Measurements from ENCODE around the gene RAPGEF2. TPM values are rescaled to one million over a fixed set of nuclear protein-coding genes. Genes with fewer than 3 reads are reported as not detected.
"Not testable (repeated sequence)": the region's sequence is repeated elsewhere in the genome, so short reads cannot be mapped to it uniquely, and the experiment has no call there.

The RAPGEF2 gene
- total and polyA plus RNA-seq, 2 donors (not counting 1 experiment from before 2014, with no cell fraction given) = 10.9 to 45.8 TPM

- Histone ChIP-seq H3K36me3 (replicated peaks in 1 of 2; ENCODE audit: control extremely low read depth in 1 of 2, control insufficient read depth in 1 of 2, extremely low read depth in 1 of 2, insufficient read depth in 2 of 2, low read length in 1 of 2) (no peaks in the 10 kb centered on the region), H2AFZ (ENCODE audit: insufficient read depth, low read depth, low read length, poor library complexity, severe bottlenecking) (no peak overlapping the region), H3K9me3 (ENCODE audit: control extremely low read depth in 1 of 3, control insufficient read depth in 2 of 3, insufficient read depth in 1 of 3, low read length in 2 of 3) (peaks cover 0 to 13% (median 1%) of the 10 kb centered on the region in 3 donors), H3K9ac (ENCODE audit: low read length) (no peak overlapping the region), H3K79me2 (ENCODE audit: control insufficient read depth, insufficient read depth, low read length) (no peaks in the 10 kb centered on the region), H3K4me3 (ENCODE audit: control extremely low read depth in 1 of 5, extremely low read depth in 1 of 5, insufficient read depth in 1 of 5, low read depth in 2 of 5, low read length in 4 of 5) (no peak overlapping the region), H3K4me1 (ENCODE audit: control insufficient read depth in 2 of 2, insufficient read depth in 2 of 2, low read length in 2 of 2) (no peaks in the 10 kb centered on the region), H3K27me3 (replicated peaks in 1 of 4; ENCODE audit: control extremely low read depth in 1 of 4, control insufficient read depth in 3 of 4, insufficient read depth in 4 of 4, low read length in 3 of 4) (no peaks in the 10 kb centered on the region), H3K27ac (ENCODE audit: low read length in 2 of 2) (no peak overlapping the region), H3K4me2 (replicated peaks; ENCODE audit: low read depth, low read length, poor library complexity, severe bottlenecking) (no peak overlapping the region), H4K20me1 (ENCODE audit: control insufficient read depth, insufficient read depth, low read length, poor library complexity, severe bottlenecking) (no peaks in the 10 kb centered on the region)
- Mint-ChIP-seq H3K27me3 (no peaks in the 10 kb centered on the region), H3K4me3 (no peak overlapping the region), H3K4me1 (no peaks in the 10 kb centered on the region), H3K27ac (no peak overlapping the region), H3K9me3 (ENCODE audit: insufficient read depth) (peaks cover 4% of the 10 kb centered on the region)
- TF ChIP-seq CTCF (IDR thresholded peaks at IDR 0.05) = no peak
- TF ChIP-seq EZH2 (IDR thresholded peaks at IDR 0.05; ENCODE audit: borderline replicate concordance, insufficient read depth, low read depth, low read length, poor library complexity, severe bottlenecking) = no peak
- intact Hi-C loops (cut with micrococcal nuclease) = no loop called here
- ChIA-PET CTCF (interaction anchor here (1.0 kb wide), 1 partner anchor 10 kb away, joined by 3 read pairs; no protein-coding TSS in a partner anchor), POLR2A (no interaction called here)
- ATAC-seq (ENCODE audit: low read depth) (no peak), DNase-seq (no peak)
- over 99% methylated on average over 35 of the region's 35 CpGs for WGBS (ENCODE audit: insufficient coverage)
Measured at GRCh38 chr4:159250751-159251325, 148.0 kb downstream of the RAPGEF2 start.

GRCh38 chr4:159251580-159251979 lies 148.7 kb downstream of the RAPGEF2 start:
- ATAC-seq (ENCODE audit: low read depth); DNase-seq; POLR2A ChIA-PET; H3K4me3 Mint-ChIP-seq; H3K4me2 ChIP-seq (replicated peaks; ENCODE audit: low read depth, low read length, poor library complexity, severe bottlenecking); H2AFZ ChIP-seq (ENCODE audit: insufficient read depth, low read depth, low read length, poor library complexity, severe bottlenecking); intact Hi-C loops (cut with micrococcal nuclease); H3K4me1 Mint-ChIP-seq; H3K79me2 ChIP-seq (ENCODE audit: control insufficient read depth, insufficient read depth, low read length); H3K9ac ChIP-seq (ENCODE audit: low read length); H4K20me1 ChIP-seq (ENCODE audit: control insufficient read depth, insufficient read depth, low read length, poor library complexity, severe bottlenecking); H3K4me3 ChIP-seq (ENCODE audit: control extremely low read depth in 1 of 5, extremely low read depth in 1 of 5, insufficient read depth in 1 of 5, low read depth in 2 of 5, low read length in 4 of 5); H3K27ac ChIP-seq (ENCODE audit: low read length in 2 of 2); H3K27me3 ChIP-seq (replicated peaks in 1 of 4; ENCODE audit: control extremely low read depth in 1 of 4, control insufficient read depth in 3 of 4, insufficient read depth in 4 of 4, low read length in 3 of 4); H3K9me3 Mint-ChIP-seq (ENCODE audit: insufficient read depth); H3K27me3 Mint-ChIP-seq; H3K4me1 ChIP-seq (ENCODE audit: control insufficient read depth in 2 of 2, insufficient read depth in 2 of 2, low read length in 2 of 2); H3K27ac Mint-ChIP-seq; H3K36me3 ChIP-seq (replicated peaks in 1 of 2; ENCODE audit: control extremely low read depth in 1 of 2, control insufficient read depth in 1 of 2, extremely low read depth in 1 of 2, insufficient read depth in 2 of 2, low read length in 1 of 2): not testable (repeated sequence)
- CTCF ChIA-PET = interaction anchor here (1.0 kb wide), 1 partner anchor 11 kb away, joined by 3 read pairs; no protein-coding TSS in a partner anchor
- peaks cover 0 to 13% (median 1%) of the 10 kb centered on the region in 3 donors for H3K9me3 ChIP-seq (ENCODE audit: control extremely low read depth in 1 of 3, control insufficient read depth in 2 of 3, insufficient read depth in 1 of 3, low read length in 2 of 3)
- 99% methylated on average over 14 of the region's 14 CpGs for WGBS (ENCODE audit: insufficient coverage)

Data from B cell (primary cell).